ENCODE results near the gene N4BP2L1.

The N4BP2L1 gene

DNA sequence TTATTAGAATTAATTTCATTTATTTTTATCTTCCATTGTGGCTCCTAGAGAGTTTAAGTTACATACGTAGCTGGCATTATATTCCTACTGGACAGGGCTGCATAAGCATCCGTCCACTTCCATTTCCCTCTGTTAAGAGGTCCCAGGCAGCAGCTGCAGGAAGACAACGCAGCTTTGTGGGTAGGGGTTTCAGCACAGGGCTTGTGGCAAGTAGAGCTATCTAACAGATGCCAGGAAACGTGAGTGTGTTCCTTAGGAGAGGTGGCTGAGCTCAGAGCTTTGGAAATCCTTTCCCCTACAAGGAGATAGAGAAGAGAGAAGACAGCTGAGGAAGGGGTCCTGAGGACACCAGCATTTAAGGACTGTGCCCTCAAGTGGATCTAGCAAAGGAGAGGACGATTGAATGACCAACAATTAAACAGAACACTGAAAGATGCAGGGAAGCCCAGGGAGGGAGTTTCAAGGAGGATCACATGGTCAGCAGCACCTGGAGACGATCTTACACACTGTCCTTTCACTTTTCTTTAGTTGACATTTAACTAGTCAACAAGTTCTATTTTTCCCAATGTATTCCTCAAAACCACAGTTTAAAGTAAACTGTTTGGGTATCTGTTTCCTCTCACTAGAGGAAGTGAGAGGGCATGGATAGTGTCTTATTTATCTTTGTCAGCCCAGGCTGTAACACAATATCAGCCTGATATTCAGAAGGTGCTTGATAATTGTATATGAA, 2.3 kb upstream of the N4BP2L1 start:
- DNase-seq: no peak

DNA sequence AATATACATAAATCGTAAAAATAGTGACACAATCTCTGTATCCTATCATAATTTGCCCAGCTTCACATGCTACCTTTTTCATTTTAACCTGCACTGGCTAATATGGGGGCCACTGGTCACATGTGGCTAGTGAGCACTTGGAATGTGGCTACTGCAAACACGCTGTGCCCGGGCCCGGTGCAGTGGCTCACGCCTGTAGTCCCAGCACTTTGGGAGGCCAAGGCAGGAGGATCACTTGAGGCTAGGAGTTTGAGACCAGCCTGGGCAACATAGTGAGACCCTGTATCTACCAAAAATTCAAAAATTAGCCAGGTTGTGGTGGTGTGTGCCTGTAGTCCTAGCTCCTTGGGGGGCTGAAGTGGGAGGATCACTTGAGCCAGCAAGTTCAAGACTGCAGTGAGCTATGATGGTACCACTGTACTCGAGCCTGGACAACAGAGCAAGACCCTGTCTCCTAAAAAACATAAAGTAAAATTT, 1.5 kb upstream of the N4BP2L1 start:
- DNase-seq: no peak

DNA sequence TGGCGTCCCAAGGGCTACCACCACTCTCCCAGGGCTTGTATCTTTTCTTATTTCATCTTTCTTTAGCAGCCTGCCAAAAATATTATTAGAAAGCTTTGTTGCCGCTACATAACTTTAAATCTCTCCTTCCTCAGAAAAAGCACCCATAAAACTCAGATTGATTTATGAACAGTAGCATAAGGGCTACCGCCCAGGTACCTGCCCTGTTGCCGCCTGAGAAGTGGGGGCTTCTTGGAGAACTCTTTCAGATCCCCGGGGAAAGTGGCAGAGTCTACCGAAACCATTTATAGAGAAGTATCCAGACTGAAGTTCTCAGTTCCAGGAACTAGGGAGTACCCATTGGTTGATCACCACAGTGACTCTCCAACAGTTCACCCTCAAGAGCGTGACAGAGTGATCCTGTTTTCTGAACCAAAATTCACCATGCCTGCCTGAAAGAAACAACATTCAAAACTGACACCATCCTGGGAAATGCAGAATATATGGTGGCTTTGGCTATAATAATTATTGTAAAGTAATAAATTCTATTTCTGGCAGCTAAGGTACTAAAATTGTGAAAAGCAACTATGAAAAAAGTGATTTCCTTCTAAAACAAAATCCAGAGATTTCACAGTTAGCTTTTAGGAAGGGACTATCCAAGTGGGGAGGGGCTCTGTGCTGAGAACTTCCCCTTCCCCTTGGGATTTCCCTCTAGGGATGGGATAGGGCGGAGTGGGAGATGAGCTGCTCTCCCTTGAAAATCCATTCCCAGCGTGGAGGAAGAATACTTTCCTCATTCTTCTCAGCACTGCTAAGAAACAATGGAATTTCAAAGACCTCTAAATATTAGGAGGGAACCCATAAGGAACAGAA, 877 bp upstream of the N4BP2L1 start:
- DNase-seq: no peak

DNA sequence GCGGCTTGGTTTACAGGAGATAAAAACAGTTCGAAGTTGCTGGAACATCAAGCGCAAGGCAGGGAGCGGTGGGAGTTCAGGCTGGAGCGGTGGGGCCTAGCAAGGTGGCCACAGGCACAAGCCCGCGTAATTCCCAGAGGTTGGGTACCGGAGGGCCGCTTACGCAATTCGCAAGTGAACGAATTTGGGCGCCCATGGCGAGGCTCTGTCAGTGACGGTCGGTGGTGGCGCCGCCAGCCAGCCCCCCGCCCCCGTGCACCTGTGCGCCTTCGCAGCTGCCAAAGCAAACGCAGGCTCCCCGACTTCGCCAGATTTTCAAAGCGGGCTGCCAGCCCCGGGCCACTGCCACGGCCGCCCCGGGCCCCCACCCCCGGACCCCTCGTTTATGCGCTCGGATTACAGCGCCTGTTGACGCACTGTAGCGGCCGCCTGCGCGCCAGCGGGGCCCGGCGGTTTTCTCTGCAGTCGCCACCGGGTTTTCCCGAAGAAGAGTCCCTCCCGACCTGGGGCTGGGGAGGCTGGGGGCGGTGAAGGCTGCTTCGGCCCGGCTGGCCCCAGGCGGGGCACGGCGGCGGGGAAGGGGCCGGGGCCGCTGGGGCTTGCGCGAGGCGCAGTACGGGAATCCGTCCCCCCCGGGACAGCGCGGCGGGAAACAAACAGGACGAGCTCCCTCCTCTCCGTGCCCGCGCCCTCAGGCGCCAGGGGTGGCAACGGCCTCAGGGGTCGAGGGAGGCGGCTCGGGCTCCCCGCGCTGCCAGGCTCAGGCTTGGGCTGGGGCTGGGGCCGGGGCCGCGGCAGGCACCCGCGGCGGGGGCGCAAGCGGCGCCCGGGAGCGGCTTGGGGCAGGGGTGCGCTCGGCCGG, 709 bp downstream of the N4BP2L1 start:
- no peak for DNase-seq

DNA sequence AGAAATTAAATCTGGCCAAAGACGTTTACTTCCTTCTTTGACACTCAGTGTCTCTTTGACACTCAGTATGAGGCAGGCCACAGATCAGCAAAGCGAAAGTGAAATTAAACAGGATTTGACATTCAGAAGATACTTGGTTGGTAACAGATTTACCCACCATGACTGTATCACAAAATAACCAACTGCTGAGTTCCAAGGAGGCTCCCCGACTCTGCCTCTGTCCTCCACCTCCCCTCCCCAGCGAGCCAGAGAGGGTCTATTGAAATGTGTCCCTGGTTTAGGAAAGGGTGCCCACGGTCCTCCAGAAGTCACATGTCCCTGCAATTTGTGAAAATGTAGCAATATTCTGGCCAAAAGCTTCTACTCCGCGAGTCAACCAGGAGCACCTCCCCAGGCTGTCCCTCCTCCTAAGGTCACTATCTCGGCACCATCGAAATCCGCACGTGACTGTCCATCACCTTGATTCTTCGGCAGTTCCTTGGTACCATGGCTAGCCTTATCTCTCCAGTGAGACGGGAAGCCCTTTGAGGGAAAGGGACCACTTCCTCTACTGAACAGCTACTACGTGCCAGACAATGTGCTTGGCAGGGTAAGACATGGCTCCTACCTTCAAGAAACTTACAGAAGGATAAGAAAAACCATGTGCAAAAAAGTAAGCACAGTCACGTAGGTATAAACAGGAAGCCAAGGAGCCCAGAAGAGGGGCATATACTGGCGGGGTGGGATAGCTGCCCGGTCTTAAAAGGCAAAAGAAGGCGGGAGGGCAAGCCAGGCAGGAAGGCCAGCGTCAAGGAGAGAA, 1.5 kb downstream of the N4BP2L1 start:
- no peak for DNase-seq

DNA sequence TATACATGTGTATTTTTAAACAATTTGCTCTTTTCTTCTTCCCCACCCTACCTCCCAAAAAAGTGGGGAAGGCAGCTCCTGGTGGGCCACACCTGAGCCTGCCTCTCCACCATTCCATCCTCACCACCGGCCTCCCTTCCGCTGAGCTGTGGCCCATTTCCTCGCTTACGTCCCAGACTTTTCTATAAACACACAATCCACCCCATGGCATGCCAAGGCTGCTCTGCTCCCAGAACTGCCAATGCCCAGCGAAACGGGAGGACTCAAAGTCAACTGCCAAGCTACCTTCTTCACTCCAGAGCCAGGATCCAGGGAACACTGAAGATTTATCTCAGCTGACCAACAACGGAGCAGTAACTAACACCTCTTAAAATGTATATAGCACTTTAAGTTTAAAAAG, 2.8 kb downstream of the N4BP2L1 start:
- DNase-seq: no peak

DNA sequence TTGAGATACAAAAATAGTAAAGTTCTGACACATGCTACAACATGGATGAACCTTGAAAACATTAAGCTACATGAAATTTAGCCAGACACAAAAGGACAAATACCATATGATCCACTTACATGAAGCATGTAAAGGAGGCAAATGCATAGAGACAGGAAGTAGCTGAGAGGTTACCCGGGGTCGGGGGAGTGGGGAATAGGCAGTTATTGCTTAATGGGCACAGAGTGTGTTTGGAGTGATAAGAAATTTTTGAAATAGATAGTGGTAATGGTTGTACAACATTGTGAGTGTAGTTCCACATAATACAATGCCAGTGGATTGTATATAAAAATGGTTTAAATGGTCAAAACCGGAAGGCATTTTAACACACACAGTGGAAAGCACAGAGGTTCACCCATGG, 4.3 kb downstream of the N4BP2L1 start:
- DNase-seq: no peak

DNA sequence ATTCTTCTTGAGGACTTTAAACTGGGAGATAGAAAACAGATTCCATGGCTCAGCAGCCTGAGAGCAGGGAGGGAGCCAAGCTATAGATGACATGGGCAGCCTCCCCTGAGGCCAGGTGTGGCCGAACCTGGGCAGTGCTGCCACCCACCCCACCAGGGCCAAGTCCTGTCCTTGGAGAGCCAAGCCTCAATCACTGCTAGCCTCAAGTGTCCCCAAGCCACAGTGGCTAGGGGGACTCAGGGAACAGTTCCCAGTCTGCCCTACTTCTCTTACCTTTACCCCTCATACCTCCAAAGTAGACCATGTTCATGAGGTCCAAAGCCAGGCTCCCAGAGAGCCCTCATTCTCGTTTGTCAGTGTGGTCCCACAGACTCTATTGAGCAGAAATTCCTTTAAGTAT, 8.1 kb downstream of the N4BP2L1 start:
- DNase-seq: no peak

DNA sequence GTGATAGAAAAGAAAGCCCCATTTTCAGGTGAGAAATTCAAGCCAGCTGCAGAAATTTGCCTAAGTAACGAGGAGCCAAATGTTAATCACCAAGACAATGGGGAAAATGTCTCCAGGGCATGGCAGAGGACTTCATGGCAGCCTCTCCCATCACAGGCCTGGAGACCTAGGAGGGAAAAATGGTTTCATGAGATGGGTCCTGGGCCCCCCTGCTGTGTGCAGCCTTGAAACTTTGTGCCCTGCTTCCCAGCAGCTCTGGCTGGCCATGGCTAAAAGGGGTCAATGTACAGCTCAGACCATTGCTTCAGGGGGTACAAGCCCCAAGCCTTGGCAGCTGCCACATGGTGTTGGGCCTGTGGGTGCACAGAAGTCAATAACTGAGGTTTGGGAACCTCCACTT, 9.9 kb downstream of the N4BP2L1 start:
- DNase-seq: no peak

DNA sequence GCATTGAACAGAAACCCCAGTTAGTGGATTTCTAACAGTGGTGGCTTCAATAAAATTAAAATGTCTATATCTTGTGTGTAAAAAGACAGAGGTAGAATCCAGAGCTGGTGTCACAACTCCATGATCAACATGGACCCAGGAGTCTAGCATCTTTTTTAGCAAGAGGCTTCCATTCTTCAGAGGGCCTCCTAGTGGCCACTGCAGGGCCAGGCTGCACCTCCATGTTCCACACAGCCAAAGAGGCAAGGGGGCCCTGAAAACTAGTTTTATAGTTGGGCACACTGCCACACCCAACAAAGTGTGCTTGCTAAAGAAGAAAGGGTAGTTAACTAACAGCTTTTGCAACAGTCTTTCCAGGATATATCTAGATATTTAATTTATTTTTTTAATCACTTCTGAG, 12.9 kb downstream of the N4BP2L1 start:
- DNase-seq: peak; percentile 7

DNA sequence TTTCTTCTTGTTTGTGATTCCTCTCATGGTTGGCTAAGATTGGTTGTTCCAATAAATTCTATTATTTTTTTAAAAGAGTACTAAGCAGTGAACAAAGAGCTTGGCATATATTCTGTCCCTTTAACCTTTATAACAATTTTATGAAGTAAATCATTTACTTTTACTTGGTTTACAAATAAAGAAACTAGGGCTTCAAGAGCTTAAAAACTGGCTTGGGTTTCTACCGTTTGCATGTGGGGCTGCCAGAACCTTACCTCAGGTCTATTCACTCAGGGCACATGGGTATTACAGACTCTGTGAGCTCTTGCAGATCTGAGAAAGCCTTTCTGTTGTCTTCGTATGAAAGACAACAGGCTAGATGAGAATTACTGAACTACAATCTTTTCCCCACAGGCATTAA, 13.3 kb downstream of the N4BP2L1 start:
- DNase-seq: no peak

DNA sequence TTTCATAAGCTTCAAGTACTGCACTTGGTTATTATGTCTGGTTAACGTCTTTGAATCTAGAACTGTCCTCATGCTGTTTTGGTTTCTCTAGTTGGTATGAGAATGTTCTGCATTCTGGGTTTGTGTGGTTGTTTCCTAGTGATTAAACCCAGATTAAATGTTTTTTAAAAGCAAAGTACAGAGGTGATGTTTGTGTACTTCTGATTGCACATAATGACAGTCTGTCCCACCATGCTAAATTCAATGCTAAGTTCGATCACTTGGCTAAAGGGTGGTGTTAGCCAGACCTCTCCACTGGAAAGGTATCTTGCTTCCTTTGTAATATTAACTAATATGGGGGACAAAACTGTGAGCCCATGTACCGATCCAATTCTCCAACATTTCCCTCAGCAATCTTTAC, 14.6 kb downstream of the N4BP2L1 start:
- DNase-seq: no peak

DNA sequence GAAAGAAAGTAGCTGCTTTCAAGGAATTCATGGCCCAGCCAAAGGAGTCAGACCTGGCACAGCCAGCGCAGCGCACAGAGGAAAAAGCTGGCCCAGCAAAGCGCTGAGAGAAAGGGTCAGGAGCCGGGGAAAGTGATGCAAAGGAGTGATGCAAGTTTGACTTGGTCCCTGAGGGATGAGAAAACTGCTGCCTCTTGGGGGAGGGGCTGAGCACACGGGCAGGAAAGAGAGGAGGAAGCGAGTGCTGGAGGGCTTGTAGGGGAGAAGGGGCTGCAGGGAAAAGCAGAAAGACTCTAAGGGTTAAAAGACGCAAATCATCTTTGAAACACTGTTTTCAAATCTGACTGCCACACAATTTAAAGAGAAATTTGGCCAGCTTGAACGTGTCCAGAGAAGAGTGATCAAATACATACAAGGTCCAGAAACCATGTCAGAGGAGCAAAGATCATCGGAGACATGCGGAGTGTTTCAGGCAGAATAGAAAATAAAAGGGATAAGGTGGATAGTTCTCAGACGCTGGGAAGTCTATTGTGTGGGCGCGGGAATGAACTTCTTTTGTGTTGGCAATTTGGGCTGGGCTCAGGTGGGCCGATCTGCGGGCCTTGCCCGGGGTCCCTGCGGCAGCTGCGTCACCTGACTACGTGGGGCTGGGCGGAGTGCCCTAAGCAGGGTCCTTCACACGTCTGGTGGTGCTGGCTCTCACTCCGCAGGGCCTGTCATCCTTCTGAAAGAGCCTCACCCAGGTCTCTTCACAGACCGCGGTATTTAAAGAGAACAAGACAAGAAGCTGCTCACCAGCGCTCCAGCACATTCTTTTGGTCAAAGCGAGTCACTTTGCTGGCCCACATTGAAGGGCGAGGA, 18.1 kb downstream of the N4BP2L1 start:
- DNase-seq: peak; percentile 85

DNA sequence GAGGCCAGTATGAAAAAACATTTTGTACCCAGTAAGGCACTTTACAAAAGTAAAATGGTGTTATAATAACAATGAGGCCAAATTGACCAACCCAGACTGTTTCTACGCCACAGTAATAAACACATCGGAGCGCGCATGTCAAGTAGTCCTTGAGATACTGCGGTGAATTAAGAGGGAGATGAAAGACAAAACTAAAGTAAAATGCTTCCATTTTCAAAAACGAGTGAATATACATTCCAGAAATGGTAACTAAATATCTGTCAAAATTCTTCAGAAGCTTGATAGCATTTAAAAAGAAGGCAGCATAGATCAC, 19.0 kb downstream of the N4BP2L1 start:
- no peak for DNase-seq

DNA sequence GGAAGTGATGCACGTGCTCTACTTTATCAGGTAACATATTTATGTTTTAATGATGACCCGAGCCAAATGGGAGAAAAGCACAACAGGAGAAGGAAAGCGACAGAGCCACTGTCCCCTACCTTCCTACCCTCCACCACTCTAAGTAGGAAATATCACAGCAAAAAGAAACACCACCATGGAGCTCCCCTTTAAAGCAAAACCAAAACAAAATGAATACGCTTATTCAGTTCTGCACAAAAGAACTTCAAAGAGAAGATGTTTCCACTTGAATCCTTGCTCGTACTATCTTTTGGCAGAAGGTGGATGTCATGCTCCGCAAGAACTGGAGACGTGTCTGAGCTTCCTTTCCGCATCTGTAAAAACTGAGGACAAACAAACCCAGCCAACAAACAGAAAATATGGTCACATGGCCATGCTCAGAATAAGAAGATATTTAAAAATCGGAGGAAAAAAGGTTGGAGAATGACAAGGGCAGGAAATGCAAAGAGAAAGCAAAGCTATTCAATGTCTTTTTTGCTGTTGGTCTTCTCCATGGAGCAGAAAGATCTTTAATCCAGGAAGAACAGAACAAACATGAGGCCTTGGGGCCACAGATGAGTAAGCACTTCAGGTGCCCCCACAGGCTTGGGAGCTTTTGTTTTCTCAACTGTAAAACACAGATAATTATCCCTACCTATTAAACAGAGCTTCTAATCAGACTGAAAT, 19.5 kb downstream of the N4BP2L1 start:
- DNase-seq: no peak

DNA sequence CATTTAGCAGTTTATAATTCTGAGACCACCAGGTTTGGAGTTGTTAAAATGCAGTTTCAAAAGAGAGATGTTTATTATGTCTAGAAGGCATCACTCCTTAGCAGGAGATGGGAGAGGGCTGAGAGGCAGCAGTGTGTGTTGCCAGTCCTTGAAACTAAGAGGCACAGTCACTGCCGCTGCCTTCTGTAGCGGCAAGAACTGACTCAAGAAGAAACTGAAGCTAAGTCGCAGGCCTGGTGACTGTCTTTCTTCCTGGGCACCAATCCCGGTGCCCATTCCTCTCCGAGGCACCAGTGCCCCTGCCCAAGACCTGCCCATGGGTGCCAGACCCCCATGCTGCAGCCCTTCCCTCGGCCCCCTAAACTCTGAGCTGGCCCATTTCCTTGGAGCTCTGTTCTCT, 20.1 kb downstream of the N4BP2L1 start:
- DNase-seq: no peak

DNA sequence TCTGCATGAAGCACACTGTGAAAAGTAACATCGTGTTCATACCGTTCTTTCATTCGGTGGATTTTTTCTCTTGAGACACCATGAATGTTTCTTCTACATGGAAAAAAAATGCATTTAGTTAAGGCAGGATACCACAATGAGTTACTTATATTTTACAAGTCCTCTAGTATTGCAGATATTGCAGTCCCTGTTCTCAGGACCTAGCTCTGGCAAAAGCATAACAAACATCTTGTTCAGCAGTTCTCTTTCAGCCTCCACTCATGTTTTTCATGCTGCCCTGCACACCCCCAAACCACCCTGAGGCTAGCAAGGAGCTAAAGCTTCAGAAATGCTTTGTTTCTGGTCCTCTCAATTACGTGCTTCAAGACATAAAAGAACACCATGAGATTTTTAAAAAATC, 24.8 kb downstream of the N4BP2L1 start:
- DNase-seq: no peak

DNA sequence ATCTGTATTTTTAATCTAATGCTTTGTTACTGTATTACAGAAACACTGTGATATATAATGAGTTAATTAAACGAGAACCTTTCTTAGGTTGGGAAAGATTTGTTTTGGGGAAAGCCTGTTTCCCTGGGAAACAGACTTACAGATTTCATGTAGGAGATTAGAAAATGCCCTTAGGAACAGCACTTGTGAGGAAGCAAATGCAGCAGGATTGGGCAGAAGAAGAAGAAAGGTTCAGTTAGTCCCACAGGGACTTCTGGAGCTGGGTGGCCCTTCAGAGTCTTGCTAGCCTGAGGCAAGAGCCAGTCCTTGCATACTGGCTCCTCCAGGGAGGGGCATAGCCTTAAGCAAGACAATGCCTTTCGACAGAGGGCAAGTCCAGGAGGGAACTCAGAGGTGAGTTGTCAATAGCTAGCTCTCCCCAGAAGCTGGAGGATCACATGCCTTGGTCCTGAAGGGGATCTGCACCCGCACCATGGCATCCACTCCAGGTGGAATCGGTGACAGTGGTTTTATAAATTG, 36.8 kb downstream of the N4BP2L1 start:
- no peak for DNase-seq

DNA sequence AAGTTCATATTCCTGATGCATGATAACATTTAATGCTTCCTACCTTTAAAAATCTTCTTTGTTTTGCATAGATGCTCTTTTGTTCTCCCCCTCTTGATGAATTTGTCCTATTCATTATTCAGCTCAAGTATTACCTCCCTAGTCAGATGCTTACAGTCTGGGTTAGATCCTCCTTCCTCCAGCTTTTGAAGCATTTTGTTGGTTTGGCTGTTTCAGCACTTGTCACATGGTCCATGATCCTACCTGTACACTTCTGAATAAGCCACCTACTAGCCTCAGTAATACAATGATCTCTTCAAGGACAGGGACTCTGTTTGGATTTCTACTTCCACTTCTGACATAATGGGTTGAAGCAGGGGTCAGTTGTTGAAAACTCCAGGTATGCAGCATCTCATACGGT, 37.4 kb downstream of the N4BP2L1 start:
- no peak for DNase-seq

DNA sequence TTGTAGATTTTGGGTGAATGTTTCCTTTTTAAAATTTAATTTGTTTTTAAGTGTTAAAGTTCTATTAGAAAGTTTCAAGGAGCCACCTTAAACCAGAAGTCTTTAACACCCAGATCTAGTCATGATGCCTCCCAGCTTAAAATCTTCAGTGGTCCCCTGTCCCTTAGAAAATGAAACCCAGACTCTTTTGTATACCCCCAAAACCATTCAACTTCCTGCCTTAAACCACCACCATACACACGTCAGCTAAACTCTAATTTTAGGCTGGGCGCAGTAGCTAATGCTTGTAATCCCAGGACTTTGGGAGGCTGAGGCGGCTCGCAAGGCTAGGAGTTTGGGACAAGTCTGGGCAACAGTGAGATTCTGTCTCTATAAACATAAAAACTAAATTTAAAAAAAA, 37.9 kb downstream of the N4BP2L1 start:
- no peak for DNase-seq

DNA sequence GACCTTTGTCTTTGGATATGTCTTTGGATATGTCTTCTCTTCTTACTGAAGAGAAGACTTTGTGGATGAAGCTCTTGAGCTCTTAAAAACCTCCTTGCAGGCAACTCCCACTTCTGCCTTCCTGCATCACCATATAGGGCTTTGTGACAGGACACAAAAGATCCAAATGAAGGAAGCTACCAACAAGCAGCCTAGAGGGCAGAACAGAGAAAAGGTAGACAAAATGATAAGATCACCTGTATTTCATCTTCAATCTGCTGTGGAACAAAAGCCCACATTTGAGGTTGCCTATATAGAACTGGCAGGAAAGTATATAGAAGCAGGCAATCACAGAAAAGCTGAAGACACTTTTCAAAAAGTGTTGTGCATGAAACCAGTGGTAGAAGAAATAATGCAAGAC, 42.5 kb downstream of the N4BP2L1 start:
- no peak for DNase-seq

Measured in fibroblast of upper back skin (primary cell).